Liver (tissue), 9 donors: ENCODE data around the gene SORCS2. TPM values are rescaled to one million over a fixed set of nuclear protein-coding genes. Genes with fewer than 3 reads are reported as not detected.

Experiments used
- DNase-seq: peaks from one replicate; pipeline ENCODE4 v3.0.0-alpha.2; 2017; ENCODE audit warnings: low spot score
- H3K27ac ChIP-seq, 2 donors: one replicate each; pipeline ENCODE4 v1.7.0; 2013; ENCODE audit warnings: inconsistent platforms in 2 of 2, low read length in 2 of 2, control low read depth in 1 of 2, low read depth in 1 of 2, mild to moderate bottlenecking in 1 of 2
- H3K27me3 ChIP-seq, 4 donors: one replicate each; pipeline versions ENCODE4 v1.6.1 to v1.7.0; 2013; ENCODE audit warnings: low read length in 3 of 4, inconsistent platforms in 1 of 4, mild to moderate bottlenecking in 1 of 4, moderate library complexity in 1 of 4; ENCODE audit not compliant: control insufficient read depth in 4 of 4, insufficient read depth in 4 of 4
- H3K36me3 ChIP-seq, 4 donors: one replicate each; pipeline versions ENCODE4 v1.6.1 to v1.7.0; 2013; ENCODE audit warnings: low read length in 3 of 4, mild to moderate bottlenecking in 3 of 4, low read depth in 1 of 4, moderate library complexity in 1 of 4; ENCODE audit not compliant: control insufficient read depth in 4 of 4, insufficient read depth in 3 of 4
- H3K4me1 ChIP-seq, 4 donors: one replicate each; pipeline versions ENCODE4 v1.6.1 to v1.7.0; 2013; ENCODE audit warnings: low read length in 3 of 4, mild to moderate bottlenecking in 3 of 4, moderate library complexity in 1 of 4; ENCODE audit not compliant: control insufficient read depth in 4 of 4, insufficient read depth in 4 of 4
- H3K4me3 ChIP-seq, 3 donors: one replicate each; pipeline versions ENCODE4 v1.6.1 to v1.7.0; 2013; ENCODE audit warnings: low read length in 3 of 3, control low read depth in 1 of 3, low read depth in 1 of 3, mild to moderate bottlenecking in 1 of 3
- H3K9ac ChIP-seq, 2 donors: one replicate each; pipeline ENCODE4 v1.7.0; 2013; ENCODE audit warnings: low read length in 2 of 2, mild to moderate bottlenecking in 2 of 2, moderate library complexity in 2 of 2, control low read depth in 1 of 2, low read depth in 1 of 2
- H3K9me3 ChIP-seq, 4 donors: one replicate each; pipeline versions ENCODE4 v1.6.1 to v1.7.0; 2013; ENCODE audit warnings: low read length in 3 of 4; ENCODE audit not compliant: control insufficient read depth in 4 of 4
- CTCF ChIP-seq: fragments of 150-350 bp; IDR thresholded peaks from 2 replicates; pipeline ENCODE4 v1.5.1; 2017; ENCODE audit warnings: improper control_type of control experiment, low read depth, low read length; ENCODE audit not compliant: missing input control
- EGR1 ChIP-seq, 2 donors: IDR thresholded peaks; 2 replicates each; pipeline ENCODE4 v1.6.1; 2016 to 2018; ENCODE audit warnings: antibody characterized with exemption in 2 of 2, low read depth in 2 of 2
- FOXA1 ChIP-seq: IDR thresholded peaks from 2 replicates; pipeline ENCODE4 v1.6.1; 2016; ENCODE audit warnings: antibody characterized with exemption
- FOXA2 ChIP-seq: IDR thresholded peaks from 2 replicates; pipeline ENCODE4 v1.6.1; 2016; ENCODE audit warnings: antibody characterized with exemption
- GABPA ChIP-seq, 2 donors: IDR thresholded peaks in 1 of 2; conservative IDR thresholded peaks in 1 of 2; 2 replicates each; pipeline ENCODE4 v1.6.1; 2016; ENCODE audit warnings: antibody characterized with exemption in 2 of 2, mild to moderate bottlenecking in 1 of 2, moderate library complexity in 1 of 2
- HNF4A ChIP-seq, 2 donors: conservative IDR thresholded peaks; 2 replicates each; pipeline ENCODE4 v1.6.1; 2016; ENCODE audit warnings: antibody characterized with exemption in 2 of 2, mild to moderate bottlenecking in 2 of 2
- HNF4G ChIP-seq: IDR thresholded peaks from 2 replicates; pipeline ENCODE4 v1.6.1; 2016; ENCODE audit warnings: antibody characterized with exemption
- JUND ChIP-seq, 2 donors: IDR thresholded peaks; 2 replicates each; pipeline ENCODE4 v1.6.1; 2016; ENCODE audit warnings: antibody characterized with exemption in 2 of 2
- NR2F2 ChIP-seq: IDR thresholded peaks from 2 replicates; pipeline ENCODE4 v1.6.1; 2016; ENCODE audit warnings: antibody characterized with exemption
- RAD21 ChIP-seq, 2 donors: IDR thresholded peaks; 2 replicates each; pipeline ENCODE4 v1.6.1; 2016; ENCODE audit warnings: antibody characterized with exemption in 2 of 2, mild to moderate bottlenecking in 2 of 2
- REST ChIP-seq: IDR thresholded peaks from 2 replicates; pipeline ENCODE4 v1.6.1; 2016; ENCODE audit warnings: antibody characterized with exemption, mild to moderate bottlenecking
- RXRA ChIP-seq, 2 donors: IDR thresholded peaks; 2 replicates each; pipeline ENCODE4 v1.6.1; 2017 to 2018; ENCODE audit warnings: antibody characterized with exemption in 2 of 2, mild to moderate bottlenecking in 1 of 2
- SP1 ChIP-seq: IDR thresholded peaks from 2 replicates; pipeline ENCODE4 v1.6.1; 2018; ENCODE audit warnings: antibody characterized with exemption, mild to moderate bottlenecking
- TAF1 ChIP-seq: conservative IDR thresholded peaks from 2 replicates; pipeline ENCODE4 v1.6.1; 2016; ENCODE audit warnings: antibody characterized with exemption, mild to moderate bottlenecking
- YY1 ChIP-seq: IDR thresholded peaks from 2 replicates; pipeline ENCODE4 v1.6.1; 2016; ENCODE audit warnings: antibody characterized with exemption, mild to moderate bottlenecking
- ZBTB33 ChIP-seq: IDR thresholded peaks from 2 replicates; pipeline ENCODE4 v1.6.1; 2016; ENCODE audit warnings: antibody characterized with exemption
- WGBS: extraction: QIAGEN DNeasy Blood & Tissue Kit; methylation state at CpG from one replicate; pipeline ENCODE4 v1.1.7; 2013; 5-methylcytosine and 5-hydroxymethylcytosine counted together
- polyA plus RNA-seq, 2 donors: library from polyadenylated mRNA; stranded (reverse) in 1 of 2; unstranded in 1 of 2; fragments of 200-250 nt in 1 of 2; fragments of >200 nt in 1 of 2; fragmentation: Nextera tagmentation in 1 of 2; extraction: Ambion mirVana in 1 of 2; gene quantifications; one replicate each; pipeline versions ENCODE4 v1.2.1 to v1.2.3, GENCODE V29; 2013 to 2015
- total RNA-seq, 2 donors: library from RNA; depleted of rRNA; stranded (reverse); fragments of >200 nt; gene quantifications; one replicate each; pipeline ENCODE4 v1.2.3, GENCODE V29; 2014
- TF ChIP-seq, protein P1 (sequence below): IDR thresholded peaks from 2 replicates; pipeline ENCODE4 v1.6.1; 2016; ENCODE audit warnings: antibody characterized with exemption
- TF ChIP-seq, protein P2 (sequence below): IDR thresholded peaks from 2 replicates; pipeline ENCODE4 v1.6.1; 2016; ENCODE audit warnings: antibody characterized with exemption
- donor health status: healthy.
- donor health status: healthy.
- donor health status: healthy.
- donor health status: healthy.
- donor health status: healthy.

SORCS2 gene
- total and polyA plus RNA-seq, 4 donors = 0.10 to 1.4 (median 0.92) TPM

- H3K27me3 ChIP-seq = no peaks in the 10 kb centered on the region
- peaks cover 0 to 10% (median 2%) of the 10 kb centered on the region in 4 donors for H3K4me1 ChIP-seq
- H3K27ac ChIP-seq = no peak overlapping the region
- H3K4me3 ChIP-seq = no peak overlapping the region
- H3K9me3 ChIP-seq = no peaks in the 10 kb centered on the region
- no peak for DNase-seq
- H3K9ac ChIP-seq = no peak overlapping the region
- H3K36me3 ChIP-seq = no peaks in the 10 kb centered on the region
- TF ChIP-seq RAD21 (IDR thresholded peaks at IDR 0.05) = no peak
- TF ChIP-seq, protein P1, sequence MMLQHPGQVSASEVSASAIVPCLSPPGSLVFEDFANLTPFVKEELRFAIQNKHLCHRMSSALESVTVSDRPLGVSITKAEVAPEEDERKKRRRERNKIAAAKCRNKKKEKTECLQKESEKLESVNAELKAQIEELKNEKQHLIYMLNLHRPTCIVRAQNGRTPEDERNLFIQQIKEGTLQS = no peak
- TF ChIP-seq, protein P2, sequence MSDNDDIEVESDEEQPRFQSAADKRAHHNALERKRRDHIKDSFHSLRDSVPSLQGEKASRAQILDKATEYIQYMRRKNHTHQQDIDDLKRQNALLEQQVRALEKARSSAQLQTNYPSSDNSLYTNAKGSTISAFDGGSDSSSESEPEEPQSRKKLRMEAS = no peak
- TF ChIP-seq FOXA2 = no peak
- TF ChIP-seq FOXA1 = no peak
- TF ChIP-seq RXRA (IDR thresholded peaks at IDR 0.05) = no peak
- TF ChIP-seq SP1 = no peak
- TF ChIP-seq NR2F2 = no peak
- no peak for TF ChIP-seq EGR1 (IDR thresholded peaks at IDR 0.05; ENCODE audit: low read depth in 2 of 2)
- no peak for TF ChIP-seq HNF4G
- WGBS = 78% methylated on average over 12 of the region's 12 CpGs
Measured at GRCh38 chr4:7529368-7530080, 337.2 kb downstream of the SORCS2 start.

DNA sequence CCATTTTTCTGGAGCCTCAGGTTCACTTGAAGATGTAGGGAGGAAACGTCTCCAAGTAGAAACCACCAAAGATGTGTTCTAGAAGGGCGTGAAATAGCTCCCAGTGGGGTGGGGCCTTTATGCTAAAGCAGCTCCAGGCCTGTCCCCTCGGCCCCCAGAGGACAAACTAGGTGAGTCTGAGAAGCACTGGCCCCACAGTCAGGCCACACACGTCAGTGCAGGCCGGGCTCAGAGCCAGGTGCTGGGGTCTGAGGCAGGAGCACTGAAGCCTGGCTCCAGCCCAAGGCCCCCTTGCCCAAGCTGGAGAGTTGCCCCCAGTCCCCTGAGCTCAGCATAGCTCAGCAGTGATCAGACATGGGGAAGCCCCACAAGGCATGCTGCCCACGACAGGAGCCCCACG lies 337.7 kb downstream of the SORCS2 start:
- WGBS = 69% methylated on average over 7 of the region's 7 CpGs
- no peak for TF ChIP-seq ZBTB33
- no peak for TF ChIP-seq HNF4G
- TF ChIP-seq RAD21 (IDR thresholded peaks at IDR 0.05) = no peak
- TF ChIP-seq CTCF = no peak
- no peak for TF ChIP-seq YY1
- no peak for TF ChIP-seq FOXA2
- no peak for TF ChIP-seq SP1
- TF ChIP-seq REST = no peak
- no peak for TF ChIP-seq GABPA (IDR thresholded peaks at IDR 0.05 in 1 of 2, conservative IDR thresholded peaks at IDR 0.05 in 1 of 2)
- no peak for TF ChIP-seq EGR1 (IDR thresholded peaks at IDR 0.05; ENCODE audit: low read depth in 2 of 2)
- no peak for TF ChIP-seq NR2F2
- TF ChIP-seq, protein P1 = no peak
- no peak for TF ChIP-seq FOXA1
- TF ChIP-seq, protein P2 = no peak
- TF ChIP-seq RXRA (IDR thresholded peaks at IDR 0.05) = no peak
- TF ChIP-seq TAF1 = no peak
- no peak for TF ChIP-seq HNF4A (conservative IDR thresholded peaks at IDR 0.05)
- TF ChIP-seq JUND (IDR thresholded peaks at IDR 0.05) = no peak

More for the DNA sequence above, 337.7 kb downstream of the SORCS2 start:
- no peak for DNase-seq
- Histone ChIP-seq H3K36me3 (no peaks in the 10 kb centered on the region), H3K9me3 (no peaks in the 10 kb centered on the region), H3K27ac (no peak overlapping the region), H3K9ac (no peak overlapping the region), H3K4me1 (peaks cover 0 to 10% (median 2%) of the 10 kb centered on the region in 4 donors), H3K27me3 (no peaks in the 10 kb centered on the region), H3K4me3 (no peak overlapping the region)
